Activated CD4-positive, CD25-positive, alpha-beta regulatory T cell (primary cell): Measurements from ENCODE around the gene METTL13.
"Not testable (repeated sequence)": the region's sequence is repeated elsewhere in the genome, so short reads cannot be mapped to it uniquely, and the experiment has no call there.

Source experiments
- DNase-seq, 4 experiments: peaks; one replicate each; lab custom pipeline; 2025; lab: John Stamatoyannopoulos, UW

The METTL13 gene

GRCh38 chr1:171769754-171770153 is 11.7 kb upstream of the METTL13 start:
- DNase-seq, result no peak

GRCh38 chr1:171772312-171772711 is 9.1 kb upstream of the METTL13 start:
- DNase-seq, result no peak

- DNase-seq, result no peak
These were observed 781 bp upstream of the METTL13 start for GRCh38 chr1:171780583-171781175.

- DNase-seq, result no peak
These were observed 2.5 kb downstream of the METTL13 start for GRCh38 chr1:171783816-171784530.

GRCh38 chr1:171784784-171785183 is 3.3 kb downstream of the METTL13 start:
- no peak for DNase-seq

- DNase-seq, result no peak
These were observed 4.3 kb downstream of the METTL13 start for GRCh38 chr1:171785766-171786165.

- DNase-seq, result no peak
These were observed 5.1 kb downstream of the METTL13 start for GRCh38 chr1:171786534-171786933.

GRCh38 chr1:171787686-171788480 is 6.4 kb downstream of the METTL13 start:
- DNase-seq, result no peak

- no peak for DNase-seq
These were observed 7.2 kb downstream of the METTL13 start for GRCh38 chr1:171788696-171789095.

- no peak for DNase-seq
These were observed 8.9 kb downstream of the METTL13 start for GRCh38 chr1:171790318-171790717.

- no peak for DNase-seq
These were observed 11.4 kb downstream of the METTL13 start for GRCh38 chr1:171792656-171793369.

GRCh38 chr1:171793636-171794035 is 12.2 kb downstream of the METTL13 start:
- DNase-seq, result no peak

GRCh38 chr1:171794085-171794484 is 12.6 kb downstream of the METTL13 start:
- DNase-seq, result peak in 2 of 4 experiments; percentile 6 to 9

- DNase-seq, result no peak
These were observed 15.1 kb downstream of the METTL13 start for GRCh38 chr1:171796592-171796991.

- DNase-seq, result no peak
These were observed 16.9 kb downstream of the METTL13 start for GRCh38 chr1:171798311-171798710.

- DNase-seq, result no peak
These were observed 17.3 kb downstream of the METTL13 start for GRCh38 chr1:171798765-171799164.

GRCh38 chr1:171799166-171799565 is 17.7 kb downstream of the METTL13 start:
- DNase-seq, result no peak

- DNase-seq, result not testable (repeated sequence)
These were observed 18.2 kb downstream of the METTL13 start for GRCh38 chr1:171799698-171800097.

GRCh38 chr1:171800342-171800741 is 18.9 kb downstream of the METTL13 start:
- no peak for DNase-seq

GRCh38 chr1:171800851-171801250 is 19.4 kb downstream of the METTL13 start:
- DNase-seq, result no peak

GRCh38 chr1:171801487-171801891 is 20.0 kb downstream of the METTL13 start:
- DNase-seq, result no peak

- no peak for DNase-seq
These were observed 20.7 kb downstream of the METTL13 start for GRCh38 chr1:171802207-171802606.
